Esophagus muscularis mucosa (tissue), 4 donors: ENCODE data around the gene BTG4.

Source experiments
- CTCF ChIP-seq, 3 experiments: fragments of 200-600 bp in 2 of 3; fragments of 450-650 bp in 1 of 3; sonication (generic) in 2 of 3; IDR thresholded peaks; one replicate each; pipeline ENCODE4 v1.5.1; 2017 to 2019; ENCODE audit warnings: antibody characterized with exemption in 3 of 3, mild to moderate bottlenecking in 2 of 3, moderate library complexity in 1 of 3
- EP300 ChIP-seq: sonication (generic); formaldehyde crosslinking; IDR thresholded peaks from one replicate; pipeline ENCODE4 v1.6.1; 2017; ENCODE audit warnings: antibody characterized with exemption
- POLR2A ChIP-seq: fragments of 450-650 bp; IDR thresholded peaks from one replicate; pipeline ENCODE4 v1.6.1; 2017; ENCODE audit warnings: antibody characterized with exemption, moderate library complexity, mild to moderate bottlenecking, low read depth

GRCh38 chr11:111490496-111490895 lies 21.7 kb downstream of the BTG4 start:
- no peak for TF ChIP-seq CTCF (IDR thresholded peaks at IDR 0.05)
- no peak for TF ChIP-seq EP300
- no peak for TF ChIP-seq POLR2A
